Left ventricle myocardium inferior (tissue), 1 donor: ENCODE data around the gene SLC35A5. TPM values are rescaled to one million over a fixed set of nuclear protein-coding genes. Genes with fewer than 3 reads are reported as not detected.

Experiments
- DNase-seq: peaks from one replicate; pipeline ENCODE4 v3.0.0-alpha.2; 2020
- H3K27ac ChIP-seq: fragments of 200-600 bp; replicated peaks from 2 replicates; pipeline ENCODE4 v1.8.0; 2021
- H3K27me3 ChIP-seq: fragments of 200-600 bp; 2 replicates; pipeline ENCODE4 v1.8.0; 2021; ENCODE audit warnings: low read depth
- H3K36me3 ChIP-seq: fragments of 200-600 bp; 2 replicates; pipeline ENCODE4 v1.8.0; 2021
- H3K4me1 ChIP-seq: fragments of 200-600 bp; 2 replicates; pipeline ENCODE4 v1.8.0; 2021
- H3K4me3 ChIP-seq: fragments of 200-600 bp; 2 replicates; pipeline ENCODE4 v1.8.0; 2021; ENCODE audit warnings: mild to moderate bottlenecking, moderate library complexity
- H3K9me3 ChIP-seq: fragments of 200-600 bp; replicated peaks from 2 replicates; pipeline ENCODE4 v1.8.0; 2021
- CTCF ChIP-seq: fragments of 200-600 bp; IDR thresholded peaks from 2 replicates; pipeline ENCODE4 v1.8.0; 2021; ENCODE audit warnings: antibody characterized with exemption, mild to moderate bottlenecking, borderline replicate concordance
- intact Hi-C: fragments of 100-400 bp; cut with micrococcal nuclease; formaldehyde crosslinking; loops from one replicate; pipeline ENCODE4 v1.11.0; 2022
- total RNA-seq: library from RNA; stranded (reverse); fragmentation: NEBNext Ultra II Directional; extraction: Animal tissue kit (Norgen Biotek cat#: 25700); gene quantifications from one replicate; pipeline ENCODE4 v1.2.1, GENCODE V29; 2021
- donor health status: DM: no; HTN: yes; CAD: no; lungs with severe emphysema.

SLC35A5 gene
- total RNA-seq, 1 donor from 2014 or later = 16.5 TPM

GRCh38 chr3:112582244-112582874 is 20.5 kb downstream of the SLC35A5 start:
- TF ChIP-seq CTCF = peak; percentile 66
- Histone ChIP-seq H3K4me3 (no peak overlapping the region), H3K4me1 (peaks cover 4% of the 10 kb centered on the region), H3K27me3 (no peaks in the 10 kb centered on the region), H3K36me3 (peaks cover 53% of the 10 kb centered on the region), H3K27ac (no peak overlapping the region), H3K9me3 (no peaks in the 10 kb centered on the region)
- no peak for DNase-seq
- intact Hi-C loops = loop anchor here (10.0 kb wide), 1 partner anchor 392 kb away; the partner anchor contains the start of gene CD200R1

- H3K36me3 ChIP-seq = peaks cover 53% of the 10 kb centered on the region
- H3K9me3 ChIP-seq = no peaks in the 10 kb centered on the region
- intact Hi-C loops = loop anchor here (10.0 kb wide), 1 partner anchor 392 kb away; the partner anchor contains the start of gene CD200R1
- no peaks in the 10 kb centered on the region for H3K27me3 ChIP-seq
- TF ChIP-seq CTCF = no peak
- H3K4me1 ChIP-seq = peaks cover 4% of the 10 kb centered on the region
- H3K4me3 ChIP-seq = no peak overlapping the region
- no peak for DNase-seq
- H3K27ac ChIP-seq = no peak overlapping the region
Observed at GRCh38 chr3:112583105-112583504, 21.3 kb downstream of the SLC35A5 start.

- Histone ChIP-seq H3K4me3 (no peak overlapping the region), H3K27ac (no peak overlapping the region), H3K27me3 (no peaks in the 10 kb centered on the region), H3K4me1 (peaks cover 4% of the 10 kb centered on the region), H3K9me3 (no peaks in the 10 kb centered on the region), H3K36me3 (peaks cover 52% of the 10 kb centered on the region)
- TF ChIP-seq CTCF = no peak
- DNase-seq = no peak
- intact Hi-C loops = loop anchor here (10.0 kb wide), 1 partner anchor 389 kb away; the partner anchor contains the start of gene CD200R1
Observed at GRCh38 chr3:112585782-112586181, 23.9 kb downstream of the SLC35A5 start.

- no peak overlapping the region for H3K4me3 ChIP-seq
- peaks cover 45% of the 10 kb centered on the region for H3K36me3 ChIP-seq
- H3K9me3 ChIP-seq = no peaks in the 10 kb centered on the region
- H3K27me3 ChIP-seq = no peaks in the 10 kb centered on the region
- TF ChIP-seq CTCF = no peak
- peaks cover 4% of the 10 kb centered on the region for H3K4me1 ChIP-seq
- no peak overlapping the region for H3K27ac ChIP-seq
- intact Hi-C loops = loop anchor here (10.0 kb wide), 1 partner anchor 387 kb away; the partner anchor contains the start of gene CD200R1
- DNase-seq = no peak
Observed at GRCh38 chr3:112587336-112587735, 25.5 kb downstream of the SLC35A5 start.

- DNase-seq = no peak
- Histone ChIP-seq H3K27me3 (no peaks in the 10 kb centered on the region), H3K9me3 (peaks cover 12% of the 10 kb centered on the region), H3K36me3 (peaks cover 37% of the 10 kb centered on the region), H3K4me1 (no peaks in the 10 kb centered on the region), H3K4me3 (no peak overlapping the region), H3K27ac (no peak overlapping the region)
- intact Hi-C loops = no loop called here
- no peak for TF ChIP-seq CTCF
Observed at GRCh38 chr3:112593258-112593657, 31.4 kb downstream of the SLC35A5 start.
